ENCODE measurements around the gene SPATA6. TPM values are rescaled to one million over a fixed set of nuclear protein-coding genes. Genes with fewer than 3 reads are reported as not detected.

SPATA6 gene
- total and polyA plus RNA-seq, 2 donors (not counting 1 experiment from before 2014, with no cell fraction given), result 6.8 to 8.9 TPM

GRCh38 chr1:48415050-48415449, 57.0 kb downstream of the SPATA6 start:
- no peaks in the 10 kb centered on the region for H4K20me1 ChIP-seq (ENCODE audit: control insufficient read depth, extremely low read depth, insufficient read depth, low read length)
- no peaks in the 10 kb centered on the region for H3K4me1 ChIP-seq (ENCODE audit: control insufficient read depth, extremely low read depth, insufficient read depth, low read length)
- H3K9ac ChIP-seq (ENCODE audit: insufficient read depth, low read length), result no peak overlapping the region
- H3K36me3 ChIP-seq (ENCODE audit: control insufficient read depth, insufficient read depth, low read length), result no peaks in the 10 kb centered on the region
- no peaks in the 10 kb centered on the region for H3K9me3 ChIP-seq (ENCODE audit: control insufficient read depth, insufficient read depth, low read depth, low read length)
- no peak for TF ChIP-seq CTCF (conservative IDR thresholded peaks at IDR 0.05 in 1 of 2, IDR thresholded peaks at IDR 0.05 in 1 of 2; ENCODE audit: low read depth in 1 of 2, low read length in 2 of 2)
- no peak for TF ChIP-seq EZH2 (IDR thresholded peaks at IDR 0.05; ENCODE audit: low read length, missing control alignments)
- H3K27ac ChIP-seq (ENCODE audit: insufficient read depth, low read length), result no peak overlapping the region
- DNase-seq (ENCODE audit: low read depth in 2 of 2), result no peak
- no peaks in the 10 kb centered on the region for H3K27me3 ChIP-seq (ENCODE audit: control insufficient read depth, insufficient read depth, low read length)
- no peak overlapping the region for H3K4me3 ChIP-seq (replicated peaks in 1 of 4; ENCODE audit: control extremely low read depth in 1 of 4, insufficient read depth in 1 of 4, low read depth in 3 of 4, low read length in 4 of 4)
- no peak overlapping the region for H3K4me2 ChIP-seq (ENCODE audit: extremely low read depth, insufficient read depth, low read length)
- H2AFZ ChIP-seq (ENCODE audit: low read length), result no peak overlapping the region
- H3K79me2 ChIP-seq (ENCODE audit: control insufficient read depth, insufficient read depth, low read length), result no peaks in the 10 kb centered on the region

- Histone ChIP-seq H3K79me2 (ENCODE audit: control insufficient read depth, insufficient read depth, low read length) (no peaks in the 10 kb centered on the region), H4K20me1 (ENCODE audit: control insufficient read depth, extremely low read depth, insufficient read depth, low read length) (no peaks in the 10 kb centered on the region), H2AFZ (ENCODE audit: low read length) (no peak overlapping the region), H3K27me3 (ENCODE audit: control insufficient read depth, insufficient read depth, low read length) (no peaks in the 10 kb centered on the region), H3K4me3 (replicated peaks in 1 of 4; ENCODE audit: control extremely low read depth in 1 of 4, insufficient read depth in 1 of 4, low read depth in 3 of 4, low read length in 4 of 4) (no peak overlapping the region), H3K4me1 (ENCODE audit: control insufficient read depth, extremely low read depth, insufficient read depth, low read length) (no peaks in the 10 kb centered on the region), H3K4me2 (ENCODE audit: extremely low read depth, insufficient read depth, low read length) (no peak overlapping the region), H3K27ac (ENCODE audit: insufficient read depth, low read length) (no peak overlapping the region), H3K9me3 (ENCODE audit: control insufficient read depth, insufficient read depth, low read depth, low read length) (no peaks in the 10 kb centered on the region), H3K36me3 (ENCODE audit: control insufficient read depth, insufficient read depth, low read length) (no peaks in the 10 kb centered on the region), H3K9ac (ENCODE audit: insufficient read depth, low read length) (no peak overlapping the region)
- TF ChIP-seq CTCF (conservative IDR thresholded peaks at IDR 0.05 in 1 of 2, IDR thresholded peaks at IDR 0.05 in 1 of 2; ENCODE audit: low read depth in 1 of 2, low read length in 2 of 2), result no peak
- TF ChIP-seq EZH2 (IDR thresholded peaks at IDR 0.05; ENCODE audit: low read length, missing control alignments), result no peak
- peak in 1 of 2 donors; percentile 12 for DNase-seq (ENCODE audit: low read depth in 2 of 2)
Observed at GRCh38 chr1:48414264-48414663, 57.7 kb downstream of the SPATA6 start.

GRCh38 chr1:48405940-48406339, 66.1 kb downstream of the SPATA6 start:
- H3K9ac ChIP-seq (ENCODE audit: insufficient read depth, low read length), result no peak overlapping the region
- H3K4me2 ChIP-seq (ENCODE audit: extremely low read depth, insufficient read depth, low read length), result no peak overlapping the region
- TF ChIP-seq EZH2 (IDR thresholded peaks at IDR 0.05; ENCODE audit: low read length, missing control alignments) (no peak), CTCF (conservative IDR thresholded peaks at IDR 0.05 in 1 of 2, IDR thresholded peaks at IDR 0.05 in 1 of 2; ENCODE audit: low read depth in 1 of 2, low read length in 2 of 2) (no peak)
- H4K20me1 ChIP-seq (ENCODE audit: control insufficient read depth, extremely low read depth, insufficient read depth, low read length), result no peaks in the 10 kb centered on the region
- no peak overlapping the region for H3K27ac ChIP-seq (ENCODE audit: insufficient read depth, low read length)
- H2AFZ ChIP-seq (ENCODE audit: low read length), result no peak overlapping the region
- no peaks in the 10 kb centered on the region for H3K36me3 ChIP-seq (ENCODE audit: control insufficient read depth, insufficient read depth, low read length)
- DNase-seq (ENCODE audit: low read depth in 2 of 2), result no peak
- H3K79me2 ChIP-seq (ENCODE audit: control insufficient read depth, insufficient read depth, low read length), result no peaks in the 10 kb centered on the region
- no peak overlapping the region for H3K4me3 ChIP-seq (replicated peaks in 1 of 4; ENCODE audit: control extremely low read depth in 1 of 4, insufficient read depth in 1 of 4, low read depth in 3 of 4, low read length in 4 of 4)
- H3K27me3 ChIP-seq (ENCODE audit: control insufficient read depth, insufficient read depth, low read length), result no peaks in the 10 kb centered on the region
- H3K9me3 ChIP-seq (ENCODE audit: control insufficient read depth, insufficient read depth, low read depth, low read length), result no peaks in the 10 kb centered on the region
- no peaks in the 10 kb centered on the region for H3K4me1 ChIP-seq (ENCODE audit: control insufficient read depth, extremely low read depth, insufficient read depth, low read length)

Data from fibroblast of lung (primary cell).